Ishikawa (cell line): ENCODE measurements around the gene AGAP5.

Experiments used
- CEBPB ChIP-seq: IDR thresholded peaks from 2 replicates; pipeline ENCODE4 v1.6.1; 2012
- EP300 ChIP-seq: IDR thresholded peaks from 2 replicates; pipeline ENCODE4 v1.6.1; 2012; ENCODE audit warnings: borderline replicate concordance
- FOXM1 ChIP-seq: IDR thresholded peaks from 2 replicates; pipeline ENCODE4 v1.6.1; 2012; ENCODE audit warnings: low read depth, borderline replicate concordance
- RAD21 ChIP-seq: IDR thresholded peaks from 2 replicates; pipeline ENCODE4 v1.6.1; 2012; ENCODE audit warnings: low read depth
- TAF1 ChIP-seq: IDR thresholded peaks from 2 replicates; pipeline ENCODE4 v1.6.1; 2012; ENCODE audit warnings: low read depth, mild to moderate bottlenecking
- TCF12 ChIP-seq: IDR thresholded peaks from 2 replicates; pipeline ENCODE4 v1.6.1; 2012; ENCODE audit warnings: low read depth
- TEAD4 ChIP-seq: IDR thresholded peaks from 2 replicates; pipeline ENCODE4 v1.6.1; 2012
- YY1 ChIP-seq: IDR thresholded peaks from 2 replicates; pipeline ENCODE4 v1.6.1; 2012; ENCODE audit warnings: low read depth
- ZBTB7A ChIP-seq: IDR thresholded peaks from 2 replicates; pipeline ENCODE4 v1.6.1; 2012; ENCODE audit warnings: low read depth
- TF ChIP-seq, protein P1 (sequence below): IDR thresholded peaks from 2 replicates; pipeline ENCODE4 v1.6.1; 2012
- TF ChIP-seq, protein P2 (sequence below): IDR thresholded peaks from 2 replicates; pipeline ENCODE4 v1.6.1; 2012; ENCODE audit warnings: low read depth, mild to moderate bottlenecking

DNA sequence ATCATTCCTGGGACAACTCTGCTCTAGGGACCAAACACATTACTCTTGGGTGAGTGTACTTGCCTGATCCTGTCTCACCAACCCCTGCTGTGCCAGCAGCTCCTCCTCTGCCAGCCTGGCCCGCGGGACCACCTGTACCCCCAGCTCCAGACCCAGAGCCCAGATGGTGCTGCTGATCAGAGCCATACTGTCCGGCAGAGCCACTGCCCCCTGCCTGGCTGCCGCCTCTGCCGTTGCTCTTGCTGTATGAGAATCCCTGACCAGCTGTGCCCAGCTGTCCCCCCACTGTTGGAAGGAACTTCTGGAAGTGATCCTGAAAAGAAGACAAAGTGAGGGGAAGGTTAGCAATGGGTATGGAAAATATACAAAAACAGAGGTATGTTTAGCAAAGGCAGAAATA is 63.5 kb downstream of the AGAP5 start:
- TF ChIP-seq TAF1 (no peak), EP300 (no peak), YY1 (no peak), RAD21 (no peak), TCF12 (no peak), FOXM1 (no peak), CEBPB (no peak), TEAD4 (no peak), ZBTB7A (no peak)
- TF ChIP-seq, protein P1, sequence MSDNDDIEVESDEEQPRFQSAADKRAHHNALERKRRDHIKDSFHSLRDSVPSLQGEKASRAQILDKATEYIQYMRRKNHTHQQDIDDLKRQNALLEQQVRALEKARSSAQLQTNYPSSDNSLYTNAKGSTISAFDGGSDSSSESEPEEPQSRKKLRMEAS = no peak
- TF ChIP-seq, protein P2, sequence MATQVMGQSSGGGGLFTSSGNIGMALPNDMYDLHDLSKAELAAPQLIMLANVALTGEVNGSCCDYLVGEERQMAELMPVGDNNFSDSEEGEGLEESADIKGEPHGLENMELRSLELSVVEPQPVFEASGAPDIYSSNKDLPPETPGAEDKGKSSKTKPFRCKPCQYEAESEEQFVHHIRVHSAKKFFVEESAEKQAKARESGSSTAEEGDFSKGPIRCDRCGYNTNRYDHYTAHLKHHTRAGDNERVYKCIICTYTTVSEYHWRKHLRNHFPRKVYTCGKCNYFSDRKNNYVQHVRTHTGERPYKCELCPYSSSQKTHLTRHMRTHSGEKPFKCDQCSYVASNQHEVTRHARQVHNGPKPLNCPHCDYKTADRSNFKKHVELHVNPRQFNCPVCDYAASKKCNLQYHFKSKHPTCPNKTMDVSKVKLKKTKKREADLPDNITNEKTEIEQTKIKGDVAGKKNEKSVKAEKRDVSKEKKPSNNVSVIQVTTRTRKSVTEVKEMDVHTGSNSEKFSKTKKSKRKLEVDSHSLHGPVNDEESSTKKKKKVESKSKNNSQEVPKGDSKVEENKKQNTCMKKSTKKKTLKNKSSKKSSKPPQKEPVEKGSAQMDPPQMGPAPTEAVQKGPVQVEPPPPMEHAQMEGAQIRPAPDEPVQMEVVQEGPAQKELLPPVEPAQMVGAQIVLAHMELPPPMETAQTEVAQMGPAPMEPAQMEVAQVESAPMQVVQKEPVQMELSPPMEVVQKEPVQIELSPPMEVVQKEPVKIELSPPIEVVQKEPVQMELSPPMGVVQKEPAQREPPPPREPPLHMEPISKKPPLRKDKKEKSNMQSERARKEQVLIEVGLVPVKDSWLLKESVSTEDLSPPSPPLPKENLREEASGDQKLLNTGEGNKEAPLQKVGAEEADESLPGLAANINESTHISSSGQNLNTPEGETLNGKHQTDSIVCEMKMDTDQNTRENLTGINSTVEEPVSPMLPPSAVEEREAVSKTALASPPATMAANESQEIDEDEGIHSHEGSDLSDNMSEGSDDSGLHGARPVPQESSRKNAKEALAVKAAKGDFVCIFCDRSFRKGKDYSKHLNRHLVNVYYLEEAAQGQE = no peak
